Caco-2 (cell line): ENCODE results near the gene RLF. TPM values are rescaled to one million over a fixed set of nuclear protein-coding genes. Genes with fewer than 3 reads are reported as not detected.

ENCODE experiments used
- BruUV-seq: library from RNA; stranded (reverse); fragments of 400-500 nt; replicated peaks from 2 replicates; lab custom pipeline; 2021; lab: Mats Ljungman, UMichigan
- CTCF ChIA-PET: fragments of 300-600 bp; sonication (Branson Sonifier 250); formaldehyde crosslinking; loops from one replicate; lab custom pipeline; 2022; ENCODE audit warnings: antibody characterized with exemption; lab: Charles Lee
- POLR2A ChIA-PET: fragments of 300-600 bp; sonication (Branson Sonifier 250); formaldehyde crosslinking; loops from one replicate; lab custom pipeline; 2022; ENCODE audit warnings: antibody characterized with exemption; lab: Charles Lee
- DNase-seq, 2 experiments: peaks; one replicate each; pipeline versions ENCODE4 v3.0.0 to v3.0.0-alpha.2; 2020 to 2022
- H3K27me3 ChIP-seq: replicated peaks from 2 replicates; pipeline ENCODE4 v1.6.0; 2011; ENCODE audit warnings: low read length; ENCODE audit not compliant: control insufficient read depth, insufficient read depth
- H3K36me3 ChIP-seq: 2 replicates; pipeline ENCODE4 v1.5.1; 2011; ENCODE audit warnings: low read length; ENCODE audit not compliant: control insufficient read depth, insufficient read depth
- H3K4me1 ChIP-seq: fragments of 250-450 bp; sonication (Bioruptor Pico); 2 replicates; pipeline ENCODE4 v1.5.1; 2020; ENCODE audit warnings: mild to moderate bottlenecking
- H3K4me3 ChIP-seq: 2 replicates; pipeline ENCODE4 v1.5.1; 2011; ENCODE audit warnings: low read depth, mild to moderate bottlenecking, control low read depth, low read length
- H3K9me3 ChIP-seq: fragments of 250-450 bp; sonication (Bioruptor Pico); 2 replicates; pipeline ENCODE4 v1.5.1; 2020; ENCODE audit warnings: mild to moderate bottlenecking, moderate library complexity
- H3K27ac Mint-ChIP-seq: one replicate; pipeline ENCODE4 v1.8.0; 2022; ENCODE audit warnings: mixed read lengths; ENCODE audit not compliant: unreplicated experiment
- H3K27me3 Mint-ChIP-seq: one replicate; pipeline ENCODE4 v1.8.0; 2022; ENCODE audit warnings: mixed read lengths; ENCODE audit not compliant: insufficient read depth, unreplicated experiment
- H3K36me3 Mint-ChIP-seq: one replicate; pipeline ENCODE4 v1.8.0; 2022; ENCODE audit warnings: mild to moderate bottlenecking, mixed read lengths; ENCODE audit not compliant: insufficient read depth, unreplicated experiment
- H3K4me1 Mint-ChIP-seq: one replicate; pipeline ENCODE4 v1.8.0; 2022; ENCODE audit warnings: low read depth, mixed read lengths; ENCODE audit not compliant: unreplicated experiment
- H3K4me3 Mint-ChIP-seq: one replicate; pipeline ENCODE4 v1.8.0; 2022; ENCODE audit warnings: mild to moderate bottlenecking, moderate library complexity, mixed read lengths; ENCODE audit not compliant: unreplicated experiment
- H3K9me3 Mint-ChIP-seq: one replicate; pipeline ENCODE4 v1.8.0; 2022; ENCODE audit warnings: mixed read lengths; ENCODE audit not compliant: unreplicated experiment
- CTCF ChIP-seq, 2 experiments: fragments of 200-600 bp in 1 of 2; IDR thresholded peaks; 1 replicate in 1 of 2; 2 replicates in 1 of 2; pipeline versions ENCODE4 v1.5.1 to v1.8.0; 2011 to 2022; ENCODE audit warnings: antibody characterized with exemption in 1 of 2, control low read depth in 1 of 2, inconsistent platforms in 1 of 2, low read depth in 1 of 2, low read length in 1 of 2, mild to moderate bottlenecking in 1 of 2, moderate library complexity in 1 of 2; ENCODE audit not compliant: insufficient read depth in 1 of 2, severe bottlenecking in 1 of 2, unreplicated experiment in 1 of 2
- intact Hi-C: fragments of 100-400 bp; cut with micrococcal nuclease; formaldehyde crosslinking; loops from one replicate; pipeline ENCODE4 v1.10.0; 2022; ENCODE audit not compliant: unreplicated experiment
- total RNA-seq: library from RNA; stranded (reverse); gene quantifications from 2 replicates; pipeline ENCODE4 v1.2.3, GENCODE V29; 2022

The RLF gene
- total RNA-seq, 1 experiment from 2014 or later, result 11.6 TPM

- ChIA-PET CTCF (interaction anchor here (0.6 to 2.6 kb wide), 4 partner anchors 9 to 252 kb away, joined by 3 to 18 read pairs (median 10); no protein-coding TSS in a partner anchor), POLR2A (interaction anchor here (1.0 kb wide), 1 partner anchor 13 kb away, joined by 3 read pairs; no protein-coding TSS in a partner anchor)
- H3K36me3 ChIP-seq, result no peaks in the 10 kb centered on the region
- H3K27ac Mint-ChIP-seq, result no peak overlapping the region
- H3K9me3 ChIP-seq, result no peaks in the 10 kb centered on the region
- H3K27me3 Mint-ChIP-seq, result no peaks in the 10 kb centered on the region
- H3K27me3 ChIP-seq, result no peaks in the 10 kb centered on the region
- H3K4me1 Mint-ChIP-seq, result no peaks in the 10 kb centered on the region
- H3K9me3 Mint-ChIP-seq, result no peaks in the 10 kb centered on the region
- no TSS peak for BruUV-seq
- H3K4me3 Mint-ChIP-seq, result no peak overlapping the region
- DNase-seq, result peak in 1 of 2 experiments; percentile 37
- H3K36me3 Mint-ChIP-seq, result no peaks in the 10 kb centered on the region
- no peaks in the 10 kb centered on the region for H3K4me1 ChIP-seq
- H3K4me3 ChIP-seq, result no peak overlapping the region
- intact Hi-C loops, result no loop called here
- peak; percentile 45 to 50 for TF ChIP-seq CTCF (IDR thresholded peaks at IDR 0.05; ENCODE audit: insufficient read depth in 1 of 2, low read depth in 1 of 2, low read length in 1 of 2, severe bottlenecking in 1 of 2, unreplicated experiment in 1 of 2)
Observed at GRCh38 chr1:40153073-40153770, 8.0 kb upstream of the RLF start.

- no peak for DNase-seq
- no peaks in the 10 kb centered on the region for H3K27me3 Mint-ChIP-seq
- TF ChIP-seq CTCF (IDR thresholded peaks at IDR 0.05; ENCODE audit: insufficient read depth in 1 of 2, low read depth in 1 of 2, low read length in 1 of 2, severe bottlenecking in 1 of 2, unreplicated experiment in 1 of 2), result no peak
- no peak overlapping the region for H3K4me3 Mint-ChIP-seq
- H3K27ac Mint-ChIP-seq, result no peak overlapping the region
- H3K36me3 Mint-ChIP-seq, result no peaks in the 10 kb centered on the region
- intact Hi-C loops, result no loop called here
- no peaks in the 10 kb centered on the region for H3K36me3 ChIP-seq
- no peaks in the 10 kb centered on the region for H3K9me3 ChIP-seq
- no peaks in the 10 kb centered on the region for H3K9me3 Mint-ChIP-seq
- no TSS peak for BruUV-seq
- no peaks in the 10 kb centered on the region for H3K4me1 ChIP-seq
- H3K4me3 ChIP-seq, result no peak overlapping the region
- POLR2A ChIA-PET, result no interaction called here
- CTCF ChIA-PET, result no interaction called here
- no peaks in the 10 kb centered on the region for H3K4me1 Mint-ChIP-seq
- H3K27me3 ChIP-seq, result no peaks in the 10 kb centered on the region
Observed at GRCh38 chr1:40155135-40155534, 6.1 kb upstream of the RLF start.

GRCh38 chr1:40155910-40156309, 5.3 kb upstream of the RLF start:
- H3K9me3 ChIP-seq, result no peaks in the 10 kb centered on the region
- H3K36me3 Mint-ChIP-seq, result peaks cover under 1% of the 10 kb centered on the region
- no peak for TF ChIP-seq CTCF (IDR thresholded peaks at IDR 0.05; ENCODE audit: insufficient read depth in 1 of 2, low read depth in 1 of 2, low read length in 1 of 2, severe bottlenecking in 1 of 2, unreplicated experiment in 1 of 2)
- ChIA-PET CTCF (interaction anchor here (1.3 kb wide), 1 partner anchor 183 kb away, joined by 8 read pairs; no protein-coding TSS in a partner anchor), POLR2A (no interaction called here)
- H3K9me3 Mint-ChIP-seq, result no peaks in the 10 kb centered on the region
- no peaks in the 10 kb centered on the region for H3K27me3 ChIP-seq
- no TSS peak for BruUV-seq
- no peak for DNase-seq
- H3K4me1 ChIP-seq, result 0 out of 2 replicates have a peak, but pooled peaks cover 4% of the 10 kb centered on the region
- H3K4me1 Mint-ChIP-seq, result peaks cover 3% of the 10 kb centered on the region
- intact Hi-C loops, result no loop called here
- no peaks in the 10 kb centered on the region for H3K36me3 ChIP-seq
- no peak overlapping the region for H3K27ac Mint-ChIP-seq
- no peaks in the 10 kb centered on the region for H3K27me3 Mint-ChIP-seq
- no peak overlapping the region for H3K4me3 ChIP-seq
- H3K4me3 Mint-ChIP-seq, result no peak overlapping the region
